ENCODE measurements around the gene PABPN1L.
"Not testable (repeated sequence)": the region's sequence is repeated elsewhere in the genome, so short reads cannot be mapped to it uniquely, and the experiment has no call there.

Gene PABPN1L

DNA sequence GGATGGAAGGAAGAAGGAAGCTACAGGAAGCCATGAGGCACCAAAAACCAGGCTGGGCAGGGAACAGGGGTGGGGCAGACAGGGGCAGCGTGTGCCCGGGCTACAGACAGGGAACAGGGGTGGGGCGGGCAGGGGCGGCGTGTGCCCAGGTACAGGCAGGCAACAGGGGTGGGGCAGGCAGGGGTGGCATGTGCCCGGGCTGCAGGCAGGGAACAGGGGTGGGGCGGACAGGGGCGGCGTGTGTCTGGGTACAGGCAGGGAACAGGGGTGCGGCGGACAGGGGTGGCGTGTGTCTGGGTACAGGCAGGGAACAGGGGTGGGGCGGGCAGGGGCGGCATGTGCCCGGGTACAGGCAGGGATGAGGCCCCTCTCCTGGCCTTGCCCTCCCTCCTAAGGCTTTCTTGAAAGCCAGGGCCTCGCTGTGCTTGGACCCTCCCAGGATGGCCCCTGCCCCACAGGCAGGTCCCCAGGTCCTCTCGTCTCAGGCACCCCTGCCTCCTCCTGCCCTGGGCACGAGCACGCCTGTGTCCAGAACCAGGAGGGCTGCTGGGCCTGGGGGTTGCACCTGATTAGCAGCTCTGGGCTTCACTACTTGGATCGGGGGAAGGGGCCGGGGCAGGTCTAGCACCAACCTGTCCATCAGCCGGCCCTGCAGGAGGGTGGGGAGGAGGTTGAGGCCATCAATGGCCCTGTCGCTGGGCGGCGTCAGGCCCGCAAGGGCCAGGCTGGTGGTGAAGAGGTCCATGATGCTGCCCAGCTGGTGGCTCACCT is 40.2 kb downstream of the PABPN1L start:
- Histone ChIP-seq H2AFZ (ENCODE audit: insufficient read depth, low read length, poor library complexity) (no peak overlapping the region), H3K9me3 (ENCODE audit: insufficient read depth, low read depth, low read length) (peaks cover 2% of the 10 kb centered on the region), H2AK5ac (ENCODE audit: low read length) (no peak overlapping the region), H3K4me2 (ENCODE audit: low read length) (no peak overlapping the region), H3K79me1 (ENCODE audit: low read length) (no peaks in the 10 kb centered on the region), H4K12ac (ENCODE audit: low read depth, low read length) (no peak overlapping the region), H3K23ac (ENCODE audit: low read length) (no peak overlapping the region), H2BK5ac (ENCODE audit: low read depth, low read length, poor library complexity) (no peak overlapping the region), H4K91ac (ENCODE audit: low read depth, low read length) (no peak overlapping the region), H3K36me3 (ENCODE audit: control insufficient read depth in 1 of 2, insufficient read depth in 2 of 2, low read length in 2 of 2) (peaks cover 36 to 40% of the 10 kb centered on the region in 2 experiments), H3K4ac (ENCODE audit: low read depth, low read length) (no peak overlapping the region), H3K4me3 (ENCODE audit: low read depth, low read length) (no peak overlapping the region), H3K9ac (ENCODE audit: low read length) (no peak overlapping the region), H3K14ac (ENCODE audit: low read length) (no peak overlapping the region), H3K27ac (ENCODE audit: low read depth, low read length) (no peak overlapping the region), H4K8ac (ENCODE audit: low read depth, low read length) (no peak overlapping the region), H3K18ac (ENCODE audit: low read length) (no peak overlapping the region), H2BK120ac (ENCODE audit: insufficient read depth, low read length, poor library complexity) (no peak overlapping the region), H3K27me3 (ENCODE audit: insufficient read depth, low read length) (no peaks in the 10 kb centered on the region), H2BK12ac (ENCODE audit: low read length) (no peak overlapping the region), H3K4me1 (ENCODE audit: control insufficient read depth in 1 of 2, insufficient read depth in 2 of 2, low read length in 2 of 2) (no peaks in the 10 kb centered on the region), H3K79me2 (ENCODE audit: control insufficient read depth, insufficient read depth, low read length, poor library complexity) (no peaks in the 10 kb centered on the region)
- no CpG with 5 or more reads among the region's 26 CpGs for WGBS (ENCODE audit: extremely low coverage, insufficient coverage, insufficient read length)
- DNase-seq = no peak

DNA sequence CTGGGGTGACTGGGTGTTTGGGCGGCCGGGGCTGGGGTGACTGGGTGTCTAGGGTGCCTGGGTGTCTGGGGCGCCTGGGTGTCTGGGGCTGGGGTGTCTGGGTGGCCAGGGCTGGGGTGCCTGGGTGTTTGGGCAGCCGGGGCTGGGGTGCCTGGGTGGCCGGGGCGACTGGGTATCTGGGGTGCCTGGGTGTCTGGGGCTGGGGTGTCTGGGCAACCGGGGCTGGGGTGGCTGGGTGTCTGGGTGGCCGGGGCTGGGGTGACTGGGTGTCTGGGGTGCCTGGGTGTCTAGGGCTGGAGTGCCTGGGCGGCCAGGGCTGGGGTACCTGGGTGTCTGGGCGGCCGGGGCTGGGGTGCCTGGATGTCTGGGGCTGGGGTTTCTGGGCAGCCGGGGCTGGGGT is 41.3 kb downstream of the PABPN1L start:
- H3K4me1 ChIP-seq (ENCODE audit: control insufficient read depth in 1 of 2, insufficient read depth in 2 of 2, low read length in 2 of 2) = no peaks in the 10 kb centered on the region
- no peak overlapping the region for H2BK12ac ChIP-seq (ENCODE audit: low read length)
- no peak overlapping the region for H2AK5ac ChIP-seq (ENCODE audit: low read length)
- no peak overlapping the region for H4K91ac ChIP-seq (ENCODE audit: low read depth, low read length)
- H3K14ac ChIP-seq (ENCODE audit: low read length) = no peak overlapping the region
- WGBS (ENCODE audit: extremely low coverage, insufficient coverage, insufficient read length) = no CpG with 5 or more reads among the region's 12 CpGs
- no peak overlapping the region for H2AFZ ChIP-seq (ENCODE audit: insufficient read depth, low read length, poor library complexity)
- no peaks in the 10 kb centered on the region for H3K79me2 ChIP-seq (ENCODE audit: control insufficient read depth, insufficient read depth, low read length, poor library complexity)
- H3K4me3 ChIP-seq (ENCODE audit: low read depth, low read length) = no peak overlapping the region
- H3K9ac ChIP-seq (ENCODE audit: low read length) = no peak overlapping the region
- no peak overlapping the region for H3K23ac ChIP-seq (ENCODE audit: low read length)
- H2BK120ac ChIP-seq (ENCODE audit: insufficient read depth, low read length, poor library complexity) = no peak overlapping the region
- no peak overlapping the region for H3K4me2 ChIP-seq (ENCODE audit: low read length)
- H3K4ac ChIP-seq (ENCODE audit: low read depth, low read length) = no peak overlapping the region
- H4K8ac ChIP-seq (ENCODE audit: low read depth, low read length) = no peak overlapping the region
- H4K12ac ChIP-seq (ENCODE audit: low read depth, low read length) = no peak overlapping the region
- no peak overlapping the region for H2BK5ac ChIP-seq (ENCODE audit: low read depth, low read length, poor library complexity)
- H3K9me3 ChIP-seq (ENCODE audit: insufficient read depth, low read depth, low read length) = peaks cover 2% of the 10 kb centered on the region
- no peaks in the 10 kb centered on the region for H3K27me3 ChIP-seq (ENCODE audit: insufficient read depth, low read length)
- H3K18ac ChIP-seq (ENCODE audit: low read length) = no peak overlapping the region
- no peak for DNase-seq
- H3K27ac ChIP-seq (ENCODE audit: low read depth, low read length) = no peak overlapping the region
- peaks cover 43 to 50% of the 10 kb centered on the region in 2 experiments for H3K36me3 ChIP-seq (ENCODE audit: control insufficient read depth in 1 of 2, insufficient read depth in 2 of 2, low read length in 2 of 2)
- H3K79me1 ChIP-seq (ENCODE audit: low read length) = no peaks in the 10 kb centered on the region

DNA sequence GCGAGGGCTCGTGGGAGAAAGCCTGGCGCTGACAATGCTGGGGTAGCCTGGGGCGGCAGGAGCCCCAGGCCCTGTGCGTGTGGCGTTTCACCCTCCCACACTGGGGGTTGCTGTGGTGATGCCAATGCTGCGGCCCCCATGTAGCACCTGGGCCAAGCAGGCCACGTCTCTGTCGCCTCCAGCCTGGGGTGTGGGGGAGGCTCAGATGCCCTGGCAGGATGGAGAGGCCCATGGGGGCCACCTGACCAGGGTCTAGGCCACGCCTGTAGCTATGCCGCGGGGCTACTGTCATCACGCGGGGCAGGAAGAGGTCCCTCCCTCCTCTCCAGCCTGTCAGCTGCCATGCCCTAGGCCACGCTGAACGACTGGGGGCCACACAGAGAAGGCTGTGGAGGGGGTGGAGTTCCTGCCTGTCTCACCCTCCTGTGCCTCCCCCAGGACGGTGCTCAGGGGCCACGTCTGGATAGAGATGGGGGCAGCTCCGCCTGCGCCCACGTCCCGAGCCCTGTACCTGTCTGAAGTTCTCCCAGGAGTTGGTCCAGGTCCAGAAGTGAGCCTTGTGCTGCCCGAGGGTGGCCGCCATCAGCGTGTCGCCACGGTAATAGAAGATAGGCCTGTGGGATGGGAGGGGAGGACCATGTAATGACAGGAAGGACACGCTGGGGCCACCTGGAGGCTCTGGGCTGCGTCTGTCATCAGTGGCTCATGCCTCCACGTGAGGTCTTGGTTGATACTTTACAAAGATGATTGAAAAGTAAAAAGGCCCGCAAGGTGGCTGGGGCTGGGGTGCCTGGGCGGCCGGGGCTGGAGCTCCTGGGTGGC is 42.0 kb downstream of the PABPN1L start:
- Histone ChIP-seq H3K27me3 (ENCODE audit: insufficient read depth, low read length) (no peaks in the 10 kb centered on the region), H3K79me1 (ENCODE audit: low read length) (no peaks in the 10 kb centered on the region), H3K4me1 (ENCODE audit: control insufficient read depth in 1 of 2, insufficient read depth in 2 of 2, low read length in 2 of 2) (no peaks in the 10 kb centered on the region), H4K8ac (ENCODE audit: low read depth, low read length) (no peak overlapping the region), H4K91ac (ENCODE audit: low read depth, low read length) (no peak overlapping the region), H3K36me3 (ENCODE audit: control insufficient read depth in 1 of 2, insufficient read depth in 2 of 2, low read length in 2 of 2) (peaks cover 41 to 50% of the 10 kb centered on the region in 2 experiments), H3K4me3 (ENCODE audit: low read depth, low read length) (no peak overlapping the region), H2BK120ac (ENCODE audit: insufficient read depth, low read length, poor library complexity) (no peak overlapping the region), H4K12ac (ENCODE audit: low read depth, low read length) (no peak overlapping the region), H3K79me2 (ENCODE audit: control insufficient read depth, insufficient read depth, low read length, poor library complexity) (no peaks in the 10 kb centered on the region), H3K9ac (ENCODE audit: low read length) (no peak overlapping the region), H3K9me3 (ENCODE audit: insufficient read depth, low read depth, low read length) (peaks cover 2% of the 10 kb centered on the region), H3K14ac (ENCODE audit: low read length) (no peak overlapping the region), H3K27ac (ENCODE audit: low read depth, low read length) (no peak overlapping the region), H2AK5ac (ENCODE audit: low read length) (no peak overlapping the region), H3K4ac (ENCODE audit: low read depth, low read length) (no peak overlapping the region), H2BK5ac (ENCODE audit: low read depth, low read length, poor library complexity) (no peak overlapping the region), H2BK12ac (ENCODE audit: low read length) (no peak overlapping the region), H3K23ac (ENCODE audit: low read length) (no peak overlapping the region), H2AFZ (ENCODE audit: insufficient read depth, low read length, poor library complexity) (no peak overlapping the region), H3K4me2 (ENCODE audit: low read length) (no peak overlapping the region), H3K18ac (ENCODE audit: low read length) (no peak overlapping the region)
- WGBS (ENCODE audit: extremely low coverage, insufficient coverage, insufficient read length) = no CpG with 5 or more reads among the region's 33 CpGs
- no peak for DNase-seq

DNA sequence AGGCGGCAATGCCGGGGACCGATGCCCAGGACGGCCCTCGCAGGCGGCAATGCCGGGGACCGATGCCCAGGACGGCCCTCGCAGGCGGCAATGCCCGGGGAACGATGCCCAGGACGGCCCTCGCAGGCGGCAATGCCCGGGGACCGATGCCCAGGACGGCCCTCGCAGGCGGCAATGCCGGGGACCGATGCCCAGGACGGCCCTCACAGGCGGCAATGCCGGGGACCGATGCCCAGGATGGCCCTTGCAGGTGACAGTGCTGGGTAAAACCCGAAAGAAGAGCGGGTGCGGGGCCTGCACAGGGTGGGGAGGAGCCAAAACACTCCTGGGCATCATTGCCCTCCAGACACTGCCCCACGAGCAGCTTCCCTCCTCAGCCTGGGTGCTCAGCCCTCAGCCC is 42.8 kb downstream of the PABPN1L start:
- H3K36me3 ChIP-seq (ENCODE audit: control insufficient read depth in 1 of 2, insufficient read depth in 2 of 2, low read length in 2 of 2) = peaks cover 37 to 49% of the 10 kb centered on the region in 2 experiments
- not testable (repeated sequence) for H3K4me3 ChIP-seq (ENCODE audit: low read depth, low read length); H3K9ac ChIP-seq (ENCODE audit: low read length); H3K23ac ChIP-seq (ENCODE audit: low read length); H3K4me2 ChIP-seq (ENCODE audit: low read length); H2AFZ ChIP-seq (ENCODE audit: insufficient read depth, low read length, poor library complexity); DNase-seq; H3K18ac ChIP-seq (ENCODE audit: low read length); H3K27me3 ChIP-seq (ENCODE audit: insufficient read depth, low read length); H2BK5ac ChIP-seq (ENCODE audit: low read depth, low read length, poor library complexity); H4K91ac ChIP-seq (ENCODE audit: low read depth, low read length); H2AK5ac ChIP-seq (ENCODE audit: low read length); H4K12ac ChIP-seq (ENCODE audit: low read depth, low read length); H3K4me1 ChIP-seq (ENCODE audit: control insufficient read depth in 1 of 2, insufficient read depth in 2 of 2, low read length in 2 of 2); H3K14ac ChIP-seq (ENCODE audit: low read length); H3K4ac ChIP-seq (ENCODE audit: low read depth, low read length); H3K27ac ChIP-seq (ENCODE audit: low read depth, low read length); H2BK120ac ChIP-seq (ENCODE audit: insufficient read depth, low read length, poor library complexity); H2BK12ac ChIP-seq (ENCODE audit: low read length); H3K9me3 ChIP-seq (ENCODE audit: insufficient read depth, low read depth, low read length); H4K8ac ChIP-seq (ENCODE audit: low read depth, low read length); H3K79me2 ChIP-seq (ENCODE audit: control insufficient read depth, insufficient read depth, low read length, poor library complexity); H3K79me1 ChIP-seq (ENCODE audit: low read length)
- WGBS (ENCODE audit: extremely low coverage, insufficient coverage, insufficient read length) = no CpG with 5 or more reads among the region's 31 CpGs
